ENCODE data around the gene TFAP2A.

Gene TFAP2A

DNA sequence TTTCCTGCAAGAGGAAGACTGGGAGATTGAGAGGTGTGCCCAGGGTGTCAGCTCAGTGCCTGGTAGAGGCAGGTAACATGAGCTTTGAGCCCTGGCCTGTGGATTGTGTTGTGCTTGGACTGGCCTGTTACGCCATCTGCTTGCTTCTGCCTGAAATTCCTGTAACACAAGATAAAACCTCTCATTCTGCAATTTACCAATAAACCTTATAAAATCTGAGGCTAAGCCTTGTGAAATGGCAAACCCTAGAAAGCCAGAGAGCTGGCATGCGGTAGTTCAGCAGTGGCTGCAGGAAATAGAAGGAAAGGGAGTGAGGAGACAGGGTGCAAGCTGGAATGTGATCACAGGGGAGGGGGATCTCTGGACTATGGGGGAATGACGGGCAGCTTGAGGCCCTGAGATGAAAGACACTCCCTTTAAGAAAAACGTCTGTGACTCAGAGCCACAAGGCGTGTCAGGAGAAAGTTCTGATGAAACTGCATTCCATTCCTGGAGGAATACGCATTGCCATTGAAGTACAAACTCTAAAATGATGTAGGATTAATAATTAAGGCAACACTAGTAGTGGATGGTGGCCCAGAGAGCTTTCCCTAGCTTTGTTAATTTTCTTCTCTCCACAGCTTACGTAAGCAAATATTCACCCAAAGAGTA lies 26.3 kb upstream of the TFAP2A start:
- Histone ChIP-seq H2AFZ (ENCODE audit: low read depth, low read length, severe bottlenecking) (no peak overlapping the region), H3F3A (ENCODE audit: insufficient read depth) (no peaks in the 10 kb centered on the region), H3K9ac (ENCODE audit: low read length) (no peak overlapping the region), H4K20me1 (ENCODE audit: low read depth, low read length) (no peaks in the 10 kb centered on the region), H3K27ac (ENCODE audit: low read depth, low read length) (no peak overlapping the region), H3K9me2 (replicated peaks; ENCODE audit: insufficient read depth, low read length) (no peaks in the 10 kb centered on the region), H3K4me3 (ENCODE audit: insufficient read depth, low read length, poor library complexity, severe bottlenecking) (no peak overlapping the region), H3K4me2 (ENCODE audit: low read depth, low read length, poor library complexity, severe bottlenecking) (no peak overlapping the region), H3K79me2 (ENCODE audit: insufficient read depth, low read length) (no peaks in the 10 kb centered on the region), H3K36me3 (ENCODE audit: low read length) (no peaks in the 10 kb centered on the region), H3K27me3 (ENCODE audit: low read length) (no peaks in the 10 kb centered on the region), H3K9me3 (ENCODE audit: insufficient read depth, low read length) (0 out of 2 replicates have a peak, but pooled peaks cover 9% of the 10 kb centered on the region)
- TF ChIP-seq EZH2phosphoT487 (conservative IDR thresholded peaks at IDR 0.05; ENCODE audit: low read length): no peak
- TF ChIP-seq, protein P1, sequence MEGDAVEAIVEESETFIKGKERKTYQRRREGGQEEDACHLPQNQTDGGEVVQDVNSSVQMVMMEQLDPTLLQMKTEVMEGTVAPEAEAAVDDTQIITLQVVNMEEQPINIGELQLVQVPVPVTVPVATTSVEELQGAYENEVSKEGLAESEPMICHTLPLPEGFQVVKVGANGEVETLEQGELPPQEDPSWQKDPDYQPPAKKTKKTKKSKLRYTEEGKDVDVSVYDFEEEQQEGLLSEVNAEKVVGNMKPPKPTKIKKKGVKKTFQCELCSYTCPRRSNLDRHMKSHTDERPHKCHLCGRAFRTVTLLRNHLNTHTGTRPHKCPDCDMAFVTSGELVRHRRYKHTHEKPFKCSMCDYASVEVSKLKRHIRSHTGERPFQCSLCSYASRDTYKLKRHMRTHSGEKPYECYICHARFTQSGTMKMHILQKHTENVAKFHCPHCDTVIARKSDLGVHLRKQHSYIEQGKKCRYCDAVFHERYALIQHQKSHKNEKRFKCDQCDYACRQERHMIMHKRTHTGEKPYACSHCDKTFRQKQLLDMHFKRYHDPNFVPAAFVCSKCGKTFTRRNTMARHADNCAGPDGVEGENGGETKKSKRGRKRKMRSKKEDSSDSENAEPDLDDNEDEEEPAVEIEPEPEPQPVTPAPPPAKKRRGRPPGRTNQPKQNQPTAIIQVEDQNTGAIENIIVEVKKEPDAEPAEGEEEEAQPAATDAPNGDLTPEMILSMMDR (IDR thresholded peaks at IDR 0.05; ENCODE audit: insufficient read depth, low read length, poor library complexity, severe bottlenecking): no peak

DNA sequence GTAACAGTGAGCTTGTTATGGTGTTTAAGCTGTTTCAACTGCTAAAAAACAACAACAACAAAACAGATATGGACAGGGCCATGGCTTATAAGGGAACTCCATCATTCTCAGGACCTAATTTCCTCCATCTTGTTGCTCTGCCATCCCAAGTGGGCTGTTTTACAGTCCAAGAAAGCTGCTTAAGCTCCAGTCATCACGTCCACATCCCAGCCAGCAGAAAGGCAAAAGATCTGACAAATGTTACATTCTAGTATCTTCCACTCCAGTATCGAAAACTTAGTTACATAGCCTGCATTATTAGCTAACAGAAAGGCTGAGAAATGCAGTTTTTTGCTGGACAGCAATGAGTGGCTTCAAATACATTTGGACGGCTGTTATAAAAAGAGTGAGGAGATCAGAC lies 23.0 kb upstream of the TFAP2A start:
- no peak overlapping the region for H3K4me3 ChIP-seq (ENCODE audit: insufficient read depth, low read length, poor library complexity, severe bottlenecking)
- H4K20me1 ChIP-seq (ENCODE audit: low read depth, low read length): no peaks in the 10 kb centered on the region
- H3K9me2 ChIP-seq (replicated peaks; ENCODE audit: insufficient read depth, low read length): no peaks in the 10 kb centered on the region
- no peak overlapping the region for H3K27ac ChIP-seq (ENCODE audit: low read depth, low read length)
- 0 out of 2 replicates have a peak, but pooled peaks cover 9% of the 10 kb centered on the region for H3K9me3 ChIP-seq (ENCODE audit: insufficient read depth, low read length)
- H3F3A ChIP-seq (ENCODE audit: insufficient read depth): no peaks in the 10 kb centered on the region
- H3K27me3 ChIP-seq (ENCODE audit: low read length): no peaks in the 10 kb centered on the region
- H3K79me2 ChIP-seq (ENCODE audit: insufficient read depth, low read length): no peaks in the 10 kb centered on the region
- H3K4me2 ChIP-seq (ENCODE audit: low read depth, low read length, poor library complexity, severe bottlenecking): no peak overlapping the region
- no peaks in the 10 kb centered on the region for H3K36me3 ChIP-seq (ENCODE audit: low read length)
- no peak overlapping the region for H3K9ac ChIP-seq (ENCODE audit: low read length)
- H2AFZ ChIP-seq (ENCODE audit: low read depth, low read length, severe bottlenecking): no peak overlapping the region
- TF ChIP-seq, protein P1 (IDR thresholded peaks at IDR 0.05; ENCODE audit: insufficient read depth, low read length, poor library complexity, severe bottlenecking): no peak
- no peak for TF ChIP-seq EZH2phosphoT487 (conservative IDR thresholded peaks at IDR 0.05; ENCODE audit: low read length)

DNA sequence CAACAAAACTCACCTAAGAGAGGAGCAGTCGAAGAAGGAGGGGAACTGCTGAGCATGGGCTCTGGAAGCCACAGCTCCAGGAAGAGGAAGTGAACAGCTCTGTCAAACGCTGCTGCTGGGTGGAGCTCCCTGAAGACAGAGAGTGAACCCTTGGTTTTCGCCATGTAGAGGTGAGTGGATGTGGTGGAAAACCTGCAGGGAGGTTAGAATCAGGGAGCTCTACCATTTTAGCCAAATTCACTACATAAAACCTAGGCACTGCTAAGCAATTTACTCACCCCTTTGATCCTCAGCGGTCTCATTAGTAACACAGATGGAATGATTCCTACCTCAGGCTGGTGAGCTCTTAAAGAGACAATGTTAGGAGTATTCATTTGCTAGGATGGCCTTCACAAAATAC lies 19.4 kb upstream of the TFAP2A start:
- no peaks in the 10 kb centered on the region for H3K9me2 ChIP-seq (replicated peaks; ENCODE audit: insufficient read depth, low read length)
- H3K4me3 ChIP-seq (ENCODE audit: insufficient read depth, low read length, poor library complexity, severe bottlenecking): no peak overlapping the region
- no peaks in the 10 kb centered on the region for H4K20me1 ChIP-seq (ENCODE audit: low read depth, low read length)
- peak overlapping the region; percentile 29 for H3K4me2 ChIP-seq (ENCODE audit: low read depth, low read length, poor library complexity, severe bottlenecking)
- no peaks in the 10 kb centered on the region for H3K79me2 ChIP-seq (ENCODE audit: insufficient read depth, low read length)
- TF ChIP-seq, protein P1 (IDR thresholded peaks at IDR 0.05; ENCODE audit: insufficient read depth, low read length, poor library complexity, severe bottlenecking): no peak
- TF ChIP-seq EZH2phosphoT487 (conservative IDR thresholded peaks at IDR 0.05; ENCODE audit: low read length): no peak
- no peak overlapping the region for H3K27ac ChIP-seq (ENCODE audit: low read depth, low read length)
- peak overlapping the region; percentile 1; the same call in 1 of the 2 replicates for H3K9ac ChIP-seq (ENCODE audit: low read length)
- H3K36me3 ChIP-seq (ENCODE audit: low read length): no peaks in the 10 kb centered on the region
- peak overlapping the region; percentile 95 for H2AFZ ChIP-seq (ENCODE audit: low read depth, low read length, severe bottlenecking)
- no peaks in the 10 kb centered on the region for H3K27me3 ChIP-seq (ENCODE audit: low read length)
- no peaks in the 10 kb centered on the region for H3K9me3 ChIP-seq (ENCODE audit: insufficient read depth, low read length)
- H3F3A ChIP-seq (ENCODE audit: insufficient read depth): no peaks in the 10 kb centered on the region

Data from SU-DHL-6 (cell line).